Gastrocnemius medialis (tissue), 4 donors: ENCODE measurements around the gene GCDH. TPM values are rescaled to one million over a fixed set of nuclear protein-coding genes. Genes with fewer than 3 reads are reported as not detected.

Experiments used
- ATAC-seq, 2 donors: fragments of 150-250 bp; one replicate each; pipeline ENCODE4 v1.9.1; 2016
- DNase-seq, 2 donors: peaks; one replicate each; pipeline ENCODE4 v3.0.0-alpha.2; 2019
- H3K27ac ChIP-seq, 4 donors: fragments of 200-600 bp; sonication (generic); 1 replicate in 1 of 4; 2 replicates in 3 of 4; pipeline ENCODE4 v1.5.1; 2016 to 2018; ENCODE audit warnings: mild to moderate bottlenecking in 2 of 4, moderate library complexity in 1 of 4
- H3K27me3 ChIP-seq, 3 donors: fragments of 200-600 bp; sonication (generic) in 2 of 3; 1 replicate in 1 of 3; 2 replicates in 2 of 3; pipeline versions ENCODE4 v1.5.1 to v1.6.0; 2016 to 2019; ENCODE audit warnings: mild to moderate bottlenecking in 1 of 3, moderate library complexity in 1 of 3
- H3K36me3 ChIP-seq, 2 donors: fragments of 200-600 bp; sonication (generic) in 1 of 2; one replicate each; pipeline ENCODE4 v1.5.1; 2017 to 2018
- H3K4me1 ChIP-seq, 2 donors: fragments of 200-600 bp; sonication (generic) in 1 of 2; one replicate each; pipeline ENCODE4 v1.5.1; 2016 to 2017; ENCODE audit warnings: mild to moderate bottlenecking in 2 of 2
- H3K4me3 ChIP-seq, 4 donors: fragments of 200-600 bp; sonication (generic) in 3 of 4; 1 replicate in 1 of 4; 2 replicates in 3 of 4; pipeline ENCODE4 v1.5.1; 2016 to 2019; ENCODE audit warnings: mild to moderate bottlenecking in 2 of 4
- H3K9me3 ChIP-seq, 3 donors: fragments of 200-600 bp; sonication (generic) in 2 of 3; 1 replicate in 1 of 3; 2 replicates in 2 of 3; pipeline ENCODE4 v1.5.1; 2016 to 2019
- CTCF ChIP-seq, 5 experiments: fragments of 450-650 bp in 3 of 5; fragments of 200-600 bp in 2 of 5; sonication (generic) in 2 of 5; IDR thresholded peaks in 4 of 5; conservative IDR thresholded peaks in 1 of 5; 1 replicate in 4 of 5; 2 replicates in 1 of 5; pipeline ENCODE4 v1.5.1; 2016 to 2019; ENCODE audit warnings: antibody characterized with exemption in 5 of 5, mild to moderate bottlenecking in 3 of 5, moderate library complexity in 3 of 5
- POLR2A ChIP-seq, 2 donors: fragments of 450-650 bp; IDR thresholded peaks; one replicate each; pipeline ENCODE4 v1.6.1; 2017; ENCODE audit warnings: antibody characterized with exemption in 2 of 2, mild to moderate bottlenecking in 2 of 2, moderate library complexity in 2 of 2
- in situ Hi-C, 4 donors: fragments of 200-750 bp; cut with MboI; loops; one replicate each; pipeline versions ENCODE4 v1.15.0 to v1.8.0; 2017; ENCODE audit warnings: low sequenced_read_pairs in 4 of 4
- intact Hi-C: fragments of 100-400 bp; cut with DNase I; formaldehyde crosslinking; loops from one replicate; pipeline ENCODE4 v1.15.1; 2023; ENCODE audit warnings: low total_unique reads
- total RNA-seq, 4 donors: library from RNA; depleted of rRNA; stranded (reverse); fragments of >200 nt; gene quantifications; one replicate each; pipeline versions ENCODE4 v1.1.0 to v1.2.3, GENCODE V29; 2016

The GCDH gene
- total RNA-seq, 4 donors from 2014 or later: 35.6 to 83.8 (median 54.1) TPM

DNA sequence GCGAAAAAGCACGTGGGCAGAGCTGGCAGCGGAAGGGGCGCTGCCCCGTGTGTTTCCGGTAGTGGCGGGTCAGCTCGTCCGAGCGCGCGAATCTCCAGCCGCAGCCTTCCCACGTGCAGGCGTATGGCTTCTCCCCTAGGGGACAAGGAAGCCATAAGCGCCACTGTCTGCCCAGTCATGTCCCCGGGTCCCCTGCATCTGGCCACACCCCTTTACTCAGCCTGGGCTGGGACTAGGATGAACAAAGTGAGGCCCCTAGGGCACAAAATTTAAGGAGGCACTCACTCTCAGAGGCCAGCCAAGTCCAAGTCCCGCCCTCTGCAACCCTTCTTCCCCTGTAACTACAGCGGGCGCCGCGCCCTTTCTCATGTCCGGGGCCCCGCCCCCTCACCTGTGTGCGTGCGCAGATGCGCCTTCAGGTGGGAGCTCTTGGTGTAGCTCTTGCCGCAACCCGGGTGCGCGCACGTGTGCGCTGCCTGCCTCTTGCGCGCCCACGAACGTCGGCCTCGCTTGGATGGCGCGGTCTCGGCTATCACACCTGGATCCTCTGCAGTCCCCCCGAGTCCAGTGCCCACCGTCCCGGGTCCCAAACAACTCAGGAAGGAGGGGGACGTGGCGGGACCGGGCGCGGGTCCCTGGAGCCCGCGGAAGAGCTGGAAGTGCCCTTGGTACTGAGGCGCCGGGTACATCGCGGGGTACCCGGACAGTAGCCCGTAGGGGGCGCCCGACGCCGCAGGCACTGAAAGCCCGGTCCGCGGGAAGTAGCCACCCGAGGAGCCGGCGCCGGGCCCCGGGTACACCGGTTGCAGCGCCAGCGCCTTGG lies 5.8 kb upstream of the GCDH start:
- Histone ChIP-seq H3K4me3 (peak overlapping the region; percentile 35 to 64 (median 48)), H3K27ac (peak overlapping the region in 1 of 4 donors; percentile 36)

GRCh38 chr19:12885749-12886650 lies 5.0 kb upstream of the GCDH start:
- no peaks in the 10 kb centered on the region for H3K9me3 ChIP-seq
- peaks cover 8 to 28% (median 15%) of the 10 kb centered on the region in 3 donors for H3K27me3 ChIP-seq
- no peak for ATAC-seq
- intact Hi-C loops (loop anchor here (1.0 kb wide), 1 partner anchor 79 kb away; no protein-coding TSS in a partner anchor), in situ Hi-C loops (loop anchor here in 1 of 4 donors (10.0 kb wide), 1 partner anchor 79 kb away; the partner anchor contains the start of gene DAND5)
- H3K36me3 ChIP-seq: no peaks in the 10 kb centered on the region
- peaks cover 0 to 30% of the 10 kb centered on the region in 2 donors for H3K4me1 ChIP-seq
- H3K27ac ChIP-seq: peak overlapping the region in 1 of 4 donors; percentile 36
- no peak for TF ChIP-seq POLR2A (IDR thresholded peaks at IDR 0.05)
- TF ChIP-seq CTCF (IDR thresholded peaks at IDR 0.05 in 4 of 5, conservative IDR thresholded peaks at IDR 0.05 in 1 of 5): peak in 1 of 5 experiments; percentile 3
- DNase-seq: no peak
- H3K4me3 ChIP-seq: peak overlapping the region; percentile 35 to 64 (median 48)

More for the DNA sequence above, 5.8 kb upstream of the GCDH start:
- in situ Hi-C loops: loop anchor here in 1 of 4 donors (10.0 kb wide), 1 partner anchor 80 kb away; the partner anchor contains the start of gene DAND5
- peaks cover 7 to 32% of the 10 kb centered on the region in 2 donors for H3K4me1 ChIP-seq
- TF ChIP-seq POLR2A (IDR thresholded peaks at IDR 0.05): no peak
- TF ChIP-seq CTCF (IDR thresholded peaks at IDR 0.05 in 4 of 5, conservative IDR thresholded peaks at IDR 0.05 in 1 of 5): peak; percentile 28 to 76 (median 61)
- intact Hi-C loops: loop anchor here (1.0 to 5.0 kb wide), 2 partner anchors 80 to 232 kb away; partner anchors contain the start of genes NACC1 and TRMT1
- ATAC-seq (no peak), DNase-seq (peak in 1 of 2 donors; percentile 57)
- H3K9me3 ChIP-seq: no peaks in the 10 kb centered on the region
- H3K36me3 ChIP-seq: no peaks in the 10 kb centered on the region
- peaks cover 8 to 28% (median 15%) of the 10 kb centered on the region in 3 donors for H3K27me3 ChIP-seq

DNA sequence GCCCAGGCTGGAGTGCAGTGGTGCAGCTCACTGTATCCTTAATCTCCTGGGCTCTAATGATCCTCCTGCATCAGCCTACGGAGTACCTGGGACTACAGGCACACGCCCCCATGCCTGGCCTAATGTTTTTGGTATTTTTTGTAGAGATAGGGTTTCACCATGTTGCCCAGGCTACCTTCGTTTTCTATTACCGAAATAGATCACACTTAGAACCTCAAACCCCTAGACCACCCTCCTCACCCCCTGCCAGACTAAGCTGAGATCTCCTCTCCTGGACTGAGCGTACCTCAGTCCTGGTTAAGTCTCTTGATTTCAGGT lies 4.3 kb upstream of the GCDH start:
- intact Hi-C loops (no loop called here), in situ Hi-C loops (loop anchor here in 1 of 4 donors (10.0 kb wide), 1 partner anchor 78 kb away; the partner anchor contains the start of gene DAND5)
- H3K36me3 ChIP-seq: no peaks in the 10 kb centered on the region
- H3K27ac ChIP-seq: no peak overlapping the region
- peaks cover 8 to 28% (median 15%) of the 10 kb centered on the region in 3 donors for H3K27me3 ChIP-seq
- peaks cover under 1 to 29% of the 10 kb centered on the region in 2 donors for H3K4me1 ChIP-seq
- H3K9me3 ChIP-seq: no peaks in the 10 kb centered on the region
- H3K4me3 ChIP-seq: no peak overlapping the region
- DNase-seq (no peak), ATAC-seq (no peak)
- TF ChIP-seq POLR2A (IDR thresholded peaks at IDR 0.05) (no peak), CTCF (IDR thresholded peaks at IDR 0.05 in 4 of 5, conservative IDR thresholded peaks at IDR 0.05 in 1 of 5) (no peak)

DNA sequence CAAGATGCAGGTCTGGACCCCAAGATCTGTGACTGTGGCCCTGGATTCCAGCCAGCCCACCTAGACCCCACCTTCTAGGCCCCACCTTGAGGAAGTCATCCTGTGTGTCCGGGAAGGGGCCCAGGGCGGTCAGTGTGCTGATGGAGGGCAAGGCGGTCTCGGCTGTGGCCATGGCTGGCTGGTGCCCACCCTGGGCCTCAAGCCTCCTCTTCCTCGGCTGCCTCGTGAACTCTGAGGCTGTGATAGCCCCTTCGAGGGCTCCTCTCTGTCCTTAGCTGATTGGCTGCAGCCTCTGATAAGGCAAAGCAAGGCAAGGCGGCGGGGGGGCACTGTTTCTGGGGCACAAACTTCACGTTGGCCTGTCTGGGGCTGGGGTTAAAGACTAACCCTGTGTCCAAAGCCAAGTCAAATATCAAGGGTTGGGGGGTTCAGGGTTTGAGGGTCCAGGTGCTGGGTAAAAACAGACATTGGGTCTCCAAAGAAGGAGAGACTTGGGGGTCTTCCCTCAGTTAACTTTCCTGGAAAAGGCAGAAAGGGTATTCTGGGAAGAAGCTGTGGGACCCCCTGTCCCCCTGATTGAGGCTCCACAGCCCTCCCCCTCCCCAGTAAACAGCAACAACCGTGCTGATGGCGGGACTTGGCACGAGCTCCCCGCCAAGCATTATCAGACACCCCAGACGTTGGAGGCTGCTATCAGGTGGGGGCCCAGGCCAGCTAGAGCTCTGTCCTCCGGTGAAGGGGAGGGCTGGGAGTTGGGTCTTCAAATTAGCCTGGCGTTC lies 3.8 kb upstream of the GCDH start, which contains the start of gene KLF1:
KLF1 (minus strand) TSS at position 233 of the 779 bp plus-strand sequence; CDS start at position 172, 61 bp downstream.
- H3K9me3 ChIP-seq: no peaks in the 10 kb centered on the region
- H3K4me3 ChIP-seq: peak within 1 kb of the TSS in 3 of 4 donors; percentile 46 to 64 (median 49)
- no peaks in the 10 kb centered on the region for H3K36me3 ChIP-seq
- no peak for ATAC-seq
- in situ Hi-C loops: loop anchor here in 1 of 4 donors (10.0 kb wide), 1 partner anchor 78 kb away; the partner anchor contains the start of gene DAND5
- H3K27me3 ChIP-seq: peaks cover 8 to 28% (median 15%) of the 10 kb centered on the region in 3 donors
- H3K4me1 ChIP-seq: peaks cover 6 to 30% of the 10 kb centered on the region in 2 donors
- TF ChIP-seq POLR2A (IDR thresholded peaks at IDR 0.05) (no peak), CTCF (IDR thresholded peaks at IDR 0.05 in 4 of 5, conservative IDR thresholded peaks at IDR 0.05 in 1 of 5) (no peak)
- no peak for DNase-seq
- intact Hi-C loops: no loop called here
- peak within 1 kb of the TSS in 1 of 4 donors; percentile 36 for H3K27ac ChIP-seq
